Natural killer cell (primary cell): ENCODE results near the gene MAN2A1. TPM values are rescaled to one million over a fixed set of nuclear protein-coding genes. Genes with fewer than 3 reads are reported as not detected.

ENCODE experiments used
- ATAC-seq, 3 donors: fragments of 150-1000 bp in 2 of 3; fragments of 200-7000 bp in 1 of 3; cut with Tn5 transposase; 1 replicate in 1 of 3; 2 replicates in 2 of 3; pipeline ENCODE4 v1.10.0; 2021; ENCODE audit warnings: mild to moderate bottlenecking in 2 of 3, moderate library complexity in 2 of 3
- DNase-seq, 2 donors: peaks; one replicate each; pipeline versions ENCODE4 v3.0.0 to v3.0.0-alpha.2; 2013 to 2021; ENCODE audit warnings: mixed read lengths in 1 of 2
- H3K27ac ChIP-seq: one replicate; pipeline ENCODE4 v1.5.1; 2013; ENCODE audit warnings: mild to moderate bottlenecking, low read length
- H3K27me3 ChIP-seq: one replicate; pipeline ENCODE4 v1.6.1; 2013; ENCODE audit warnings: low read length; ENCODE audit not compliant: control insufficient read depth, insufficient read depth
- H3K36me3 ChIP-seq: one replicate; pipeline ENCODE4 v1.6.1; 2013; ENCODE audit warnings: low read length; ENCODE audit not compliant: control insufficient read depth, insufficient read depth
- H3K4me1 ChIP-seq: one replicate; pipeline ENCODE4 v1.6.1; 2013; ENCODE audit warnings: low read length; ENCODE audit not compliant: control insufficient read depth, insufficient read depth
- H3K4me3 ChIP-seq: one replicate; pipeline ENCODE4 v1.5.1; 2013; ENCODE audit warnings: low read length
- H3K9me3 ChIP-seq: one replicate; pipeline ENCODE4 v1.6.1; 2013; ENCODE audit warnings: low read length; ENCODE audit not compliant: control insufficient read depth, insufficient read depth
- H3K27ac Mint-ChIP-seq, 2 donors: one replicate each; pipeline ENCODE4 v1.8.0; 2022; ENCODE audit warnings: mild to moderate bottlenecking in 2 of 2, mixed read lengths in 2 of 2, moderate library complexity in 1 of 2
- H3K27me3 Mint-ChIP-seq, 2 donors: one replicate each; pipeline ENCODE4 v1.8.0; 2022; ENCODE audit warnings: low read depth in 2 of 2, mixed read lengths in 2 of 2
- H3K36me3 Mint-ChIP-seq: one replicate; pipeline ENCODE4 v1.8.0; 2022; ENCODE audit warnings: mixed read lengths
- H3K4me1 Mint-ChIP-seq, 2 donors: one replicate each; pipeline ENCODE4 v1.8.0; 2022; ENCODE audit warnings: mixed read lengths in 2 of 2
- H3K4me3 Mint-ChIP-seq: one replicate; pipeline ENCODE4 v1.8.0; 2022; ENCODE audit warnings: mild to moderate bottlenecking, moderate library complexity, mixed read lengths
- H3K9me3 Mint-ChIP-seq, 2 donors: one replicate each; pipeline ENCODE4 v1.8.0; 2022; ENCODE audit warnings: mixed read lengths in 2 of 2
- WGBS: methylation state at CpG from one replicate; pipeline ENCODE4 v1.1.7; 2013; ENCODE audit warnings: missing lambda C conversion rate; ENCODE audit not compliant: insufficient coverage; 5-methylcytosine and 5-hydroxymethylcytosine counted together
- intact Hi-C: fragments of 100-400 bp; cut with micrococcal nuclease; formaldehyde crosslinking; loops from one replicate; pipeline ENCODE4 v1.14.2; 2022
- total RNA-seq, 4 donors: library from RNA; stranded (reverse); fragments of 120-200 nt in 1 of 4; gene quantifications; one replicate each; pipeline versions ENCODE4 v1.2.3 to v1.2.4, GENCODE V29; 2013 to 2022
- TF ChIP-seq, protein P1 (sequence below): fragments of 200-600 bp; IDR thresholded peaks from one replicate; pipeline ENCODE4 v1.8.0; 2022; ENCODE audit warnings: antibody characterized with exemption

The MAN2A1 gene
- total RNA-seq, 3 donors from 2014 or later (not counting 1 experiment from before 2014, with no cell fraction given), result 44.9 to 54.2 (median 50.7) TPM

DNA sequence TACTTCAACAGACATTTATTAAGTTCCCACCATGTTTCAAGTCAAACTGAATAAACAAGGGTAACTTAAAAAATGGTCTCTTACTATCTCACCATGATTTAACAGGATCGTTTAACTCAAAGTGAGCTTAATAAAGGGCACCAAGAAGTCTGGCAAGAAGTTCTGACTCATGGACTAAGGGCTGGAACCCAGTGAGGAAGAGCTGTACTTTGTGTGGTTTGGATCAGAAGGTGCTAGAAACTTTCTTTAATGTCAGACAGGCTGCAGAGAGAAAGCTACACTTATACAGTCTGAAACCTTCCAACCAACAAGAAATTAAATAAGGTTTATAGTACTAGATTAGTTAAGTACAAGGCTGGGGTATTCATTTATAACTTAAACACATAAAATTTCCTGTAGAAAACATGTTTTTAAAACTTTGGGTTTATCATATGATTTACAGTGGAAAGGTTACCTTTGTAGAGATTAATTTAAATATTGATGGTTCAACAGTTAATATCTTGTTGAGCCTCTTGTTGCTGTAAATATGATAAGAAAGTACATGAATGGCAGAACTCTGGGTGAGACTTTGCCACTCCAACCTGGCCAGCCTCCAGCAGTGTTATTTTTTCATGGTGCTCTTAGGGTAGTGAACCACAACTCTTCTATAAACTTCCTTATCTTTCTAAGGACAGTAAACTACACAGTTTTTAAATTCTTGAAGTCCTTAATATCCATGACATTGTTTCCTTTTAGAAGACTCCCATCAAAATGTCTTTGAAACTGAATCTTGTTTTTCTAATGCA, 162.8 kb downstream of the MAN2A1 start:
- Mint-ChIP-seq H3K4me3 (peak overlapping the region; percentile 26), H3K4me1 (peaks cover 52 to 58% of the 10 kb centered on the region in 2 donors), H3K27me3 (no peaks in the 10 kb centered on the region), H3K27ac (peak overlapping the region; percentile 15 to 87), H3K9me3 (no peaks in the 10 kb centered on the region), H3K36me3 (peaks cover 10% of the 10 kb centered on the region)
- ATAC-seq (peak; percentile 53 to 61 (median 58)), DNase-seq (peak in 1 of 2 donors; percentile 35)
- Histone ChIP-seq H3K27me3 (no peaks in the 10 kb centered on the region), H3K4me3 (no peak overlapping the region), H3K9me3 (no peaks in the 10 kb centered on the region), H3K27ac (no peak overlapping the region), H3K36me3 (peaks cover 22% of the 10 kb centered on the region), H3K4me1 (peaks cover 18% of the 10 kb centered on the region)
- WGBS, result 67% methylated on average over 1 of the region's 1 CpG
- intact Hi-C loops, result no loop called here
- TF ChIP-seq, protein P1, sequence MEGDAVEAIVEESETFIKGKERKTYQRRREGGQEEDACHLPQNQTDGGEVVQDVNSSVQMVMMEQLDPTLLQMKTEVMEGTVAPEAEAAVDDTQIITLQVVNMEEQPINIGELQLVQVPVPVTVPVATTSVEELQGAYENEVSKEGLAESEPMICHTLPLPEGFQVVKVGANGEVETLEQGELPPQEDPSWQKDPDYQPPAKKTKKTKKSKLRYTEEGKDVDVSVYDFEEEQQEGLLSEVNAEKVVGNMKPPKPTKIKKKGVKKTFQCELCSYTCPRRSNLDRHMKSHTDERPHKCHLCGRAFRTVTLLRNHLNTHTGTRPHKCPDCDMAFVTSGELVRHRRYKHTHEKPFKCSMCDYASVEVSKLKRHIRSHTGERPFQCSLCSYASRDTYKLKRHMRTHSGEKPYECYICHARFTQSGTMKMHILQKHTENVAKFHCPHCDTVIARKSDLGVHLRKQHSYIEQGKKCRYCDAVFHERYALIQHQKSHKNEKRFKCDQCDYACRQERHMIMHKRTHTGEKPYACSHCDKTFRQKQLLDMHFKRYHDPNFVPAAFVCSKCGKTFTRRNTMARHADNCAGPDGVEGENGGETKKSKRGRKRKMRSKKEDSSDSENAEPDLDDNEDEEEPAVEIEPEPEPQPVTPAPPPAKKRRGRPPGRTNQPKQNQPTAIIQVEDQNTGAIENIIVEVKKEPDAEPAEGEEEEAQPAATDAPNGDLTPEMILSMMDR, result no peak

DNA sequence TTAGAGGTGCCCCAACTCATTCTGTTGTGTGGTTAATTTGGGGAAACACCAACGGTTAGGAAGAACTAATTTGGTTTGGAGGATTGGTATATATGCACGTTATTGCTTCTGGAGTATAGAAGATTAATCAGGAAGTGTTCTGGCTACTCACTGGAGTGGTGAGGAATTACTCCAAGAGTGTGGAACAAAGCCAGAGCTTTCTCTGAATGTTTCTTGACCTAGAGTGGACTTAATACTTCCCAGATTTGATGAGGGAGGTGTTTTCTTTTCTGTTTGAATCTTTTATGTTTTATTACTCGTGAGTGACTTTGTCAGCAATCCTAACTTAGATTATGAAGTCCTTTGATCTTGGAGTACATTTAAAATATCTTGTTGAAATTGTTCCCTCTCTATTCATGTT, 163.7 kb downstream of the MAN2A1 start:
- Histone ChIP-seq H3K9me3 (no peaks in the 10 kb centered on the region), H3K27ac (no peak overlapping the region), H3K4me3 (no peak overlapping the region), H3K4me1 (peaks cover 22% of the 10 kb centered on the region), H3K27me3 (no peaks in the 10 kb centered on the region), H3K36me3 (peaks cover 20% of the 10 kb centered on the region)
- no peak for DNase-seq
- Mint-ChIP-seq H3K4me3 (no peak overlapping the region), H3K27me3 (no peaks in the 10 kb centered on the region), H3K9me3 (no peaks in the 10 kb centered on the region), H3K4me1 (peaks cover 58 to 64% of the 10 kb centered on the region in 2 donors), H3K36me3 (peaks cover 8% of the 10 kb centered on the region), H3K27ac (no peak overlapping the region)
- intact Hi-C loops, result no loop called here
- TF ChIP-seq, protein P1, result no peak
- ATAC-seq, result no peak
- WGBS, result 77% methylated on average over 2 of the region's 3 CpGs

DNA sequence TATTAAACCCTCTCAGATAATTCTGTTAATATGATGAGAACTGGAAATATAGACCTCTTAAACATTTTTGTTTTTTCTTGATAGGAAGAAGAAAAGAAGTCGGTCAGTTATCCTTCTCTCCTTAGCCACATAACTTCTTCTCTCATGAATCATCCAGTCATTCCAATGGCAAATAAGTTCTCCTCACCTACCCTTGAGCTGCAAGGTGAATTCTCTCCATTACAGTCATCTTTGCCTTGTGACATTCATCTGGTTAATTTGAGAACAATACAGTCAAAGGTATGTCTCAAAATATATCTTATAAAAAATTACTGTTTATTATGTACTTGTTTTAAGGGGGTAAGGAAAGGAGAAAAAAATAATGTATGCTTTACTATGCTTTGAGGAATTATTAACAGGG, 165.3 kb downstream of the MAN2A1 start:
- H3K9me3 Mint-ChIP-seq, result no peaks in the 10 kb centered on the region
- Histone ChIP-seq H3K4me1 (peaks cover 22% of the 10 kb centered on the region), H3K27ac (no peak overlapping the region), H3K9me3 (no peaks in the 10 kb centered on the region), H3K4me3 (no peak overlapping the region), H3K27me3 (no peaks in the 10 kb centered on the region), H3K36me3 (peaks cover 24% of the 10 kb centered on the region)
- ATAC-seq, result no peak
- H3K4me3 Mint-ChIP-seq, result no peak overlapping the region
- intact Hi-C loops, result loop anchor here (5.0 kb wide), 1 partner anchor 163 kb away; no protein-coding TSS in a partner anchor
- H3K36me3 Mint-ChIP-seq, result no peaks in the 10 kb centered on the region
- peak overlapping the region in 1 of 2 donors; percentile 92 for H3K27ac Mint-ChIP-seq
- peaks cover 53 to 60% of the 10 kb centered on the region in 2 donors for H3K4me1 Mint-ChIP-seq
- TF ChIP-seq, protein P1, result no peak
- H3K27me3 Mint-ChIP-seq, result no peaks in the 10 kb centered on the region
- no peak for DNase-seq
- WGBS, result 100% methylated on average over 1 of the region's 1 CpG
